ENCODE measurements around the gene YWHAE.

DNA sequence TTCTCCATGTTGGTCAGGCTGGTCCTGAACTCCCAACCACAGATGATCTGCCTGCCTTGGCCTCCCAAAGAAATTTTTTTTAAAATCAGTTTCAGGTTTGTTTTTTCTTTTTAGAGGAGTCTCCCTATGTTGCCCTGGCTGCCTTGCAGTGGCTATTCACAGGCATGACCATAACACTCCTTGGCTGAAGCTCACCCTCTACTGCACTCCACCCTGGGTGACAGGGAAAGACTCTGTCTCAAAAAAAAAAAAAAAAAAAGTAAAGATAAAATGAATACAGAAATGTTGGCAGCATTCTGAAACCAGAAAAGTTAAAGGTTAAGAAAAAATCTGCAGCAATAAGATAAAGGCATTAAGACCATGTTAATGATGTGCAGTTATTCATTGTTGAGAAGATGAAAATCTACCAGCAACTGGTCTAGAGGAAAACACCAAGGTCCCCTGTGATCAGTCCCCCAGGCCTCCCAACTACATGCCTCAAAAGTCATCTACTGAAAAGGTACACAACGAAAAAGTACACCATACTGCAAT lies 15.1 kb downstream of the YWHAE start:
- no peak for TF ChIP-seq POLR2A (IDR thresholded peaks at IDR 0.05; ENCODE audit: low read length)
- no peak for TF ChIP-seq GATA1 (IDR thresholded peaks at IDR 0.05; ENCODE audit: low read depth, low read length)

Data from erythroblast (primary cell).